Measurements from ENCODE around the gene DCAF8L2. TPM values are rescaled to one million over a fixed set of nuclear protein-coding genes. Genes with fewer than 3 reads are reported as not detected.
A peak's percentile ranks its signal among the peaks of the same experiment; 100 is the strongest.
"Not testable (repeated sequence)": the region's sequence is repeated elsewhere in the genome, so short reads cannot be mapped to it uniquely, and the experiment has no call there.

The DCAF8L2 gene
- total RNA-seq, 1 donor from 2014 or later, result not detected

DNA sequence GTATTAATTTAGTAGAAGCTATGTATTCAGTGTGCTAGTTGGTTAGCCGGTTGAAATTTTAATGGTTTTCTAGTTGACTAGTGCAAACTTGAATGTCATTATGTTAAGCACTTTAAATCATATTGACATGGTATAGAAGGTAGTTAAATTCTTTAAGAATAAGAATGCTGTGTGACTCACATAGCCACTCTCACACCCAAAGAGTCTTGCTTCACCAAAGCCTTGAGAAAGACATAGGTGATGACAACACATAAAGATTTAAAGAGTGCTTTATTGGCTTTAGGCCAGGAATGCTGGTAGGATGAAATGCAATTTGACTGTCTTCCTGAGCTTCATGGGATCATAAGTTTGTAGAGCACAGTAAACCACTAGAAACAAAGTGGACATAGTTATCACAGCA lies 85.3 kb downstream of the DCAF8L2 start:
- ATAC-seq, result no peak
- no peak for DNase-seq (ENCODE audit: low spot score)

DNA sequence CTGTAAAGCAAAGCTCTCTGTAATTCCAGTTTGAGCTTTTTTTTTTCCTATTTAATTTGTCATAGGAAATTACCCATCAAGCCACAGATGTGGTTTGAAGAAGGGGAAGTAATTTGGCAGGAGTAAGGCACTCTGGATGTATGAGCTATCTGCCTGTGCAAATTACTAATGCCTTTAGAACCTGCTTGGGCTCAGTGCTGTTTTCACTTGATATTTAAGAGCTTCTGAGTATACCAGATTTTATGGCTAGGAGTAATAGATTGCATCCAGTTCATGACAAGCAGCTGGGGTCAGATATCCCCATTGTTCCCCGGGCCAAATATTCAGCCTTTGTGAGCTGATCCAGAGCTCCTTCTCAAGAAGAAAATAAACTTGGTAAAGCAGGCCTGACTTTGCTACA lies 89.1 kb downstream of the DCAF8L2 start:
- ATAC-seq (no peak), DNase-seq (ENCODE audit: low spot score) (no peak)

DNA sequence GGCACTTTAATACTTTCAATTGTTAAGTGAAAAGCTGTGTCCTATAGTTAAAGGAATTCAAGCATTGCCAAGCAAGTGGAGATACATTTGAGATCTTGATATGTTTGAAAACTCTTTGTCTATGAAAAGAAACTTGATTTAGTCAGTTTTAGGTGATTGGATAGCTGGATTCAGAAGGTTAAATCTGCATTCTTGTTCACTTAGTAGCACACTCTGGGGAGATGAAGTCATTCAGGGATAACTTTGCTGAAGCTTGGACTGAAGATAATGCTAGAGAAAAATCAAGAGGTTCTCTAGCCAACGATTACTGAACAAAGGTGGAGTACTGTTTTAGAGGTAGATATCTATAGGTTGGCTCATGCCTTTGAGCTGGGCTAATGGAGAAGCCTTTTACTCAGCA lies 90.6 kb downstream of the DCAF8L2 start:
- ATAC-seq (no peak), DNase-seq (ENCODE audit: low spot score) (no peak)

DNA sequence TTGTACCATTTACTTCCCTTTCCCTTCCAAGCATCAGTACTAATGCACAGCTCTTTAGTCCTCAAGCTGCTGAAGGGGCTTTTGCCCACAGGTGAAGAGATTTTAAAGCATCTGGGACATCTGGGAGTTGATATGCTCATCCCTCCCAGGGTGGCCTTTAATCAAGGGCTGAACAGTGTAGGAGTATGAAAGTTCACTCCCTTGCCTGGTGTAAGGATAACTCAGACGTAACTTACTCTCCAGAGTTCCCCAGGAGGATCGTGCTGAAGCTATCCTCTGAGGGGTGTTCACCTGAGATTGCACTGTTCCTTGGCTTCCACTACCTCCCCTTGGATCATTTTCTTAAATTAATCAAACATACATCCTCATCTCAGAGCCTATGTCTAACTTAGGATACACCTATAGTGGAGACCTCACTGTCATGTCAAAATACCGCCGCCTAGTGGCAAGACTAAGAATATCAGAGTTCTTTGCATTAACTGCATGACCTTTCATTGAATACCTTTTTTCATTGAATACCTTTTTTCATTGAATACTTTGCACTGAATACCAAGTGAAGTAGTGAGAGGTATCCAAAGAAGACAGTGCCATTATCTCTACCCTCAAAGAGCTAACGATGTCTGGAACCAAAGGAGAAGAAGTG lies 93.5 kb downstream of the DCAF8L2 start:
- DNase-seq (ENCODE audit: low spot score), result not testable (repeated sequence)
- ATAC-seq, result peak; percentile 86

DNA sequence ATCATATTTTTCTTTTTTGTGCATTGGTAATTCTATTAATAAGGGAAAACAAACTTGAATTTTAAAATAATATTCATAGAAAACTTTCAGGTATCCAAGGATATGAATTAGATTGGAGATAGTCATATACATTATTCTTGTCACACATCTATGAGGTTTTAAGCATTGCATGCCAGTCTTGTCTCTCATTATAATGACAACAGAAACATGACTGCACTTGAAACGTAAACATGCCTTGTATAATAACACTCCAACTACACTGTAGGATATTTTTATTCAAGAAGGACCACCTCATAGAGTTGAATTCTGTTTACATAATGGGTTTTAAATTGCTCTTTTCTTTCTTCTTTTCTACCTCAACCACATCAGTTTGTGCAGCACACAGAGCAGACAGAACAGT lies 104.5 kb downstream of the DCAF8L2 start:
- DNase-seq (ENCODE audit: low spot score) (no peak), ATAC-seq (no peak)

DNA sequence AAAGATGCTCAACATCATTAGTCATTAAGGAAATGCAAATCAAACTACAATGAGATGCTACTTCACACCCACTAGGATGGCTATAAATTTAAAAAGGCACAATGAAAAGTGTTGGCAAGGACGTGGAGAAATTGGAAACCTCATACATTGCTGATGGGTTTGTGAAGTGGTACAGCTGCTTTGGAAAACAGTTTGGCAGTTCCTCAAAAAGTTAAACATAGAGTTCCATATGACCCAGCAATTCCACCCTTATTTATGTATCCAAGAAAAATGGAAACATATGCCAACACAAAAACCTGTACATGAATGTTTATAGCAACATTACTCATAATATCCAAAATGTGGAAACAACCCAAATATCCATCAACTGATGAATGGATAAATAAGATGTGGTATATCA lies 116.4 kb downstream of the DCAF8L2 start:
- ATAC-seq (no peak), DNase-seq (ENCODE audit: low spot score) (no peak)

DNA sequence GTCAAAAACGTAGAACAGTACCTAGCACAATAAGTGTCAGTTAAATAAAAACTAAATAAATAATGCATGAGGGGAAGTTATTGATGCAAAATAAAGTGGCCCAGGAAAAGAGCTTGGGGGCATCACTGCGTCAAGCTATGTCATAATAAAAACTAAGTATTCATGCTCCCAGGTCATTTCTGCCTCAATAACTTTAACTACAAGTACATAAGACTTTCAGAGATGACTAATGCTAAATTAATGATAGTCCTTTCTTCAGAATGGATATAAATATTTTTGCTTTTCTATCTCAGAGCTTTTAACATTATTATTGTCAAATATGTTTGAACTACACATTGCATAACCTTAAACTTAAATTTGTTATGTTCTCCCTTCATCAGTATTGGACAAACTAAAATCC lies 125.5 kb downstream of the DCAF8L2 start:
- DNase-seq (ENCODE audit: low spot score), result no peak

DNA sequence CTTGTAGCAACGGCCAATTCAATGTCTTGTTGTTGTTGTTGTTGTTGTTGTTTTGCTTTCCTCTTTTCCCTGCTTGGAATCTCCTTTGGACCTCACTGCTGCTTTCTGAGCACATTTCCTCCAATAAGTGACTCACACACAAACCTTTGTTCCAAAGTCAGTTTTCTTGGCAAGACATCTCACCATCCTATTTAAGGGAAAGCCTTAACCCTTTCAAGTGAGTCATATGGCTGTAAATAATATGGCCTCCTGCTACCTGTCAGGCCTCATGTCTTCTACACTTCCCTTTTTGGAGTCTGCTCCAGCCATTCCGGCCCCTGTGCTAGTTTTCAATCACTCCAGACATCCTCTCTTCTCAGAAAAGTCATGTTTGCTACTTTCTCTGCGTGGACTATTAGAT lies 138.1 kb downstream of the DCAF8L2 start:
- no peak for DNase-seq (ENCODE audit: low spot score)
- no peak for ATAC-seq

More for the DNA sequence above, 125.5 kb downstream of the DCAF8L2 start:
- no peak for ATAC-seq

DNA sequence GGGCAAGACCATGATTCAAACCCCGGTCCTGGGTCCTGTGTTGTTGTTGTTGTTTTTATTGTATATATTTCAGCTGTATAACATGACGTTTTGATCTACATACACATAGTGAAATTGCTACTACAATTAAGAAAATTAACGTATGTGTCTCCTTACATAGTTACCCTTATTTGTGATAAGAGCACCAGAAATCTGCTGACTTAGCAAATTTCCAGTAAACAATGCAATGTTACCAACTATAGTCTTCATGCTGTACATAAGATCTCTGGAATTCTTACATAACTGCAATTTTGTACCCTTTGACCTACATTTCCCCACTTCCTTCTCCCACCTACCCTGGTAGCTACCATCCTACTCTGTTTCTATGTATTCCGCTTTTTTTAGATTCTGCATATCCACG lies 141.8 kb downstream of the DCAF8L2 start:
- no peak for DNase-seq (ENCODE audit: low spot score)
- ATAC-seq, result no peak

DNA sequence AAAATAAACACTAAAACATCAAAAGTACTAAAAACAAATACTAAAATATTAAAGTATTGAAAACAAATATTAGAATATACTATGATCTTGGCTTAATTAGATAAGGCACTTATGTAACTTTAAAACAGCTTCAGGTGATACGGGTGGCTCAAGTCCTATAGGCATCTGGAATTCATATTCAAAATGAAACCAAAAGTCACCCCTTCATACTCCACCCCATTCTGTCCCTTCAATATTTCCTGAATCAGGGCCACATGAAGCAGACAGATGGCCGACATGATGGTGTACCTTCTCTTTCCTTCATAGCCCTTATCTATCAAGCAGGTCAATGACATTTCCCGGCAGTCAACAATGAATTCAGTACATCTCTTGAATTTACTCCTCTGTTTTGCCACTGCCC lies 145.8 kb downstream of the DCAF8L2 start:
- ATAC-seq, result no peak
- no peak for DNase-seq (ENCODE audit: low spot score)

DNA sequence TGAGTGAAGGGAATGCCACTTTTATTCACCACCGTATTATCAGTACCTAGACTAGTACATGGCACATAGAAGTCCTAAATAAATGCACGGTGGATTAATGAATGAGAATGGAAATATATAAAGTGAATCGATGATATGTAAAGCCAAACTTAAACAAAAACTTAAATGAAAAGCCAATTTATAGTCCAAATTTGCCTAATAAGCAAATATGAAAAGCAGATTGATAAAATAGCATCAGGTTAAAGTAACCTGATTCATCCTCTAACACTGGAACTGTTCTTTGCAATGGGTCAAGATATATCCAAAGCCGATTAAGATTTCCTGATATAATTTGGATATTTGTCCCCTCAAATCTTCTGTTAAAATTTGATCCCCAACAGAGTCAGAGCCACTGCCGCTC lies 150.8 kb downstream of the DCAF8L2 start:
- ATAC-seq (no peak), DNase-seq (ENCODE audit: low spot score) (no peak)

DNA sequence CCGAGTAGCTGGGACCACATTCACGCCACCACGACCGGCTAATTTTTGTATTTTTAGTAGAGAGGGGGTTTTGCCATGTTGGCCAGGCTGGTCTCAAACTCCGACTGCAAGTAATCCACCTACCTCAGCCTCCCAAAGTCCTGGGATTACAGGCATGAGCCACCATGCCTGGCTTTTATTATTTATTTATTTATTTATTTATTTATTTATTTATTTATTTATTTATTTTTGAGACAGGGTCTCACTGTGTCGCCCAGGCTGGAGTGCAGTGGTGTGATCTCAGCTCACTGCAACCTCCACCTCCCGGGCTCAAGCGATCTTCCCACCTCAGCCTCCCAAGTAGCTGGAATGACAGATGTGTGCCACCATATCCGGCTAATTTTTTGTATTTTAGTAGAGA lies 153.4 kb downstream of the DCAF8L2 start:
- ATAC-seq; DNase-seq (ENCODE audit: low spot score): not testable (repeated sequence)

DNA sequence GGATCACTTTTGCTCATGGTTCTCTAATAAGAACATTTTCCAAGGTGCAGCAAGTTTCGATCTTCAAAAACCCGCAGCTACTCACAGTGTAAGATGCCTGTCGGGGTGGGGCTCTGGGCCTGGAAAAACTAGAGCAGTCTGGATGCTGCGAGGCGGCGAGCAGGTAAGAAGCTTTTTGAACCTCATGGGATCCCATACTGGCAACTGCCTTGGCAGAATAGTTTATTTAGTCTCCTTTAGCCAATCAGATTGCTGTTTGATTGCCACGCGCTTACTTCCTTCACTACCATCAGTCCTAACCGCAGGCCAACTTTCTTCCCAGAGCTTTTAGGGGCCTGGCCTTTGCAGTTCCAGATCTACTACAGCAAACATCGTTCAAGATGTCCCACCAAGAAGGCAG lies 156.4 kb downstream of the DCAF8L2 start:
- no peak for DNase-seq (ENCODE audit: low spot score)
- ATAC-seq, result no peak

DNA sequence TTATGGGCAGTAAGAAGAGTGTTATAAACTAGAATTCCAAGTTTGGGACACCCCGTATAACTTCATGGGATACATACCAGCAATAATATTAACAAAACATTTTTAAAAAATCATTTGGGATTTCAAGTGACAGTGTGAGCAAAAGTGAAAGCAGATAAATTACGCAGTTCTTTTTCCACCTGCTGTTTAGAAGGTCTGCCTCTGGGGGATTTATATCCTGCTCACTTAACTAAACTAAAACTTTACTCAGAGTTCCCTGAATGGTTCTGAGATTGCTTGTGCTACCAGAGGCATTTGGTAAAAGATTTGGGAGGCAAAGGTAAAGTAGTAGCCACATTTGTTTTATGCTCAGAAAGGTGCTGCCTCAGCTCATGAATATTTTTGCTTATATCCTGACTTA lies 160.2 kb downstream of the DCAF8L2 start:
- ATAC-seq; DNase-seq (ENCODE audit: low spot score): not testable (repeated sequence)

DNA sequence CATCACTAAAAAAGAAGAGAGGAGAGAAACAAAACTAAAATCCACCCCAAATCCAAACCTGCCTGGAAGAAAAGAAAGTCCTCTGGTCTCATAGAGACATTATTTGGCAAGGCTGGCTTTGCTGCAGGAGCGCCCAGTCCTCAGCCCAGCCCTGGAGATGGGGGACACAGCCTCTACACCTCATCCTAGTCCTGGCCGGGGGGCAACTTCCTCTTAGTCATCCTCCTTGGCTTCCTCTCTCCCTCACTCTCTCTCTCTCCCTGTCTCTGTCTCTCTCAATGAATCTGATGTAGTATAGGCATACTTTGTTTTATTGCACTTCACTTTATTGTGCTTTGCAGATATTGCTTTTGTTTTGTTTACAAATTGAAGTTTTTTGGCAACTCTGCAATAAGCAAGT lies 161.8 kb downstream of the DCAF8L2 start:
- no peak for DNase-seq (ENCODE audit: low spot score)
- no peak for ATAC-seq

DNA sequence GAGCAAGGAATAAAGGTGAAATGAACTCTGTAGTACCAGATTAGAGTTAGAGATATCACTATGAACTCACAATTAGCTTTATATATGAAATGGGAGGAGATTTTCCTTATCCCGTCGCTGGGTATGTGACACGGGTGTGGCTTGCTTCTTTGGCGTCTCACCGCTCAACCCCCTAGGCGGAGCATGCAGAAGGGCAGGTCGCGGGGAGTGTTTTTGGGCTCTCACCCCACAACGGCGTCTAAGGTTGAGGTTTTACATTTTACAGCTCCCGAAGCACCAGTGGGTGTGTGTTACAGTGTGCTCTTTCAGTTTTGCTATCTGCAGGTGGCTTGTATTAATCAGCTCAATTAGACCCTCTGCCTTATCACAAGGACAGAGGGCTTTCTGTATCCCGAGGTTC lies 175.6 kb downstream of the DCAF8L2 start:
- ATAC-seq (no peak), DNase-seq (ENCODE audit: low spot score) (no peak)

DNA sequence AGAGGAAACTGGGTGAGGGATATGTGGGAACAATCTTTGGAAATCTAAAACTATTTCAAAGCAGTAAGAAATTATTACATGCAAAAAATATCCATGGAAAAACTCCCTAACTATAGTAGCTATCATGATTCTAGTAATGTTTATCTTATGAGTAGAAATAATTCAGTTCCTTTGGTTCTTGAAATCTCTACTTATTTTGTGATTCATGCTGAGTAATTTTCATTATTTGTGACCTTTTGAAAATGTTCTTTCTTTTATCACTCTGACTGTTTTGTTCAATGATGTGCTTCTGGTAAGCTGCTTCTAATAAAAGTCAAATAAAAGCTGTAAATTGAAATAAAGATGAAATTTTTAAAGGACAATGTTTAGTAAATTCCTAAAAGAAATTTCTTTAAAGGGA lies 177.2 kb downstream of the DCAF8L2 start:
- DNase-seq (ENCODE audit: low spot score), result no peak
- ATAC-seq, result no peak

DNA sequence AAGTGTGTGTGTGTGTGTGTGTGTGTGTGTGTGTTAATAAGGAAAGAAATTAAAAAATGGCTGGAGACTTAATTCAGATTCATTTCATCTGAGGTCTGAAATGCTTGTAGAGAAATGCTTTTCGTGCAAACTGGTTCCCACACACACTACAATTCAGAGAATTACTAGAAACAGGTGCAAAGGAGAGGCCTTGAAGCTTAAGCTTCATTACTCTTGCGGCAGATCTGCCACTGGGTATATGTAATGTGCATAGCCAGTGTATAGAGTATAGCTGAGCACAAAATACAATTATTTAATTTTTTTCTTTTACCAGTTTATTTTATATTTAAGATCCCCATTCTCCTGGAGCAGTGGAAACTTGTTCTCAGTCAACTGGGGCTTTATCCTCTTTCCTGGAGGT lies 185.8 kb downstream of the DCAF8L2 start:
- DNase-seq (ENCODE audit: low spot score), result no peak
- no peak for ATAC-seq

DNA sequence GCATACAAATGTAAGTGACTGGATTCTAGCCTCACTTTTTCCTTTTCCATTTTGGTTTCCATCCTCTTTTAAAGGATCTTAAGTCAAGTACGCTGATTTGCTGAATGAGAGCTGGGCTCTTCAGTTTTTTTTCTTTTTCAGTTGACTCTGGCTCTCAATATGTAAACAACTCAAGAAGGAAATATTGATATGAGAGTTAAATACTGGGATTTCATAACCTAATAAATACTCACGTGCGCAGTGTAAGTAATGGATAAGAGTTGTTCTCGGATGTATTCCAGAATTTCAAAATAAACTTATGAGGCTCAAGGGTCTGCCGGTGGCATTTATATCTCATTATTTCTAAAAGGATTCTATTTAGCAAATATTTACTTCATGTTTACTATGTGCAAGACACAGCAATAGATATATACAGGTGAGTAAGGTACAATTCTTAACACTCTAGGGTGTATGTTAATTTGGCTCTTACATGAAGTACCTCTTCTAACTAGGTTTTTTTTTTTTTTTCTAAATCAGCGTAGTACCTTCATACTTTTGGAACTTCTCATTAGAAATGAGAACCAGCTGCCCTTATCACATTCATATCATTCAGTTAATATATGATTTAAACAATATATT lies 206.6 kb downstream of the DCAF8L2 start:
- ATAC-seq (no peak), DNase-seq (ENCODE audit: low spot score) (no peak)

DNA sequence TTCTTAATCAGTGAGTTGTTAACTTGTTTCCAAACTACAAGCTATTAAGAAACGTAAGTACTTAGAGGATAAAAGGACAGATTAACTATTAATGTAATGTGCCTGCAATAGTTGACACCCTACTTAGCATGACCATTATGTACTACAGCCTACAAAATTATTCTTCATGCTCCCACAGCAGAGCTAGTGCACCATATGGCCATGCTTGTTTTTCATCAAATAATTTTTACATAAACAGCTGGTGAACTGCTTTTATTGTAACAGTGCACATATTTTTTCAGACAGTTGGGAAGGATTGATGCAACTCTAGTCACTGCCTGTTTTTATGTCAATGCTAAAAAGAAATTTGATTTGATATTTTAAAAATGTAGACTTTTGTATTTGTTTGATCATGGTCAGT lies 207.4 kb downstream of the DCAF8L2 start:
- DNase-seq (ENCODE audit: low spot score) (no peak), ATAC-seq (no peak)
